ENCODE results near the gene PYGB. TPM values are rescaled to one million over a fixed set of nuclear protein-coding genes. Genes with fewer than 3 reads are reported as not detected.

PYGB gene
- total RNA-seq, 1 experiment from 2014 or later: 220 TPM

DNA sequence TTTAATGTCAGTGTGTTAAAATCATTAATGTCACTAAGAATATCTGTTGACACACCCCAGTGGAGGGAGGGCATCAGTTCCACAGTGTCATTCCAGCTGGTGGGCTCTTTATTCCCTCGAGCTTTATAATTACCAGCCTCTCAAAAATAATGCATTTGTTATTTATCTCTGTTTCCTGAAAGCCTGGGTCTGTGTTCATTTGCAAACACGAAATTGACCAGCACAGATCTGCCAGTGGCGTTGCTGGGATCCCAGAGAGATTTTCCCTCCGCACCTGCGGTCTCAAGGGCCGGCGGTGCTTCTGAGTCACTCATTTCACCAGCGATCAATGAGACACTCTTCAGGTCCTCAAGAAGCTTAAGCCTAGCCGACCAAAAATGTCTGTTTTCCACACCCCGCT is 5.7 kb upstream of the PYGB start:
- H3K27ac ChIP-seq (ENCODE audit: low read length): peak overlapping the region; percentile 55
- TF ChIP-seq, protein P1, sequence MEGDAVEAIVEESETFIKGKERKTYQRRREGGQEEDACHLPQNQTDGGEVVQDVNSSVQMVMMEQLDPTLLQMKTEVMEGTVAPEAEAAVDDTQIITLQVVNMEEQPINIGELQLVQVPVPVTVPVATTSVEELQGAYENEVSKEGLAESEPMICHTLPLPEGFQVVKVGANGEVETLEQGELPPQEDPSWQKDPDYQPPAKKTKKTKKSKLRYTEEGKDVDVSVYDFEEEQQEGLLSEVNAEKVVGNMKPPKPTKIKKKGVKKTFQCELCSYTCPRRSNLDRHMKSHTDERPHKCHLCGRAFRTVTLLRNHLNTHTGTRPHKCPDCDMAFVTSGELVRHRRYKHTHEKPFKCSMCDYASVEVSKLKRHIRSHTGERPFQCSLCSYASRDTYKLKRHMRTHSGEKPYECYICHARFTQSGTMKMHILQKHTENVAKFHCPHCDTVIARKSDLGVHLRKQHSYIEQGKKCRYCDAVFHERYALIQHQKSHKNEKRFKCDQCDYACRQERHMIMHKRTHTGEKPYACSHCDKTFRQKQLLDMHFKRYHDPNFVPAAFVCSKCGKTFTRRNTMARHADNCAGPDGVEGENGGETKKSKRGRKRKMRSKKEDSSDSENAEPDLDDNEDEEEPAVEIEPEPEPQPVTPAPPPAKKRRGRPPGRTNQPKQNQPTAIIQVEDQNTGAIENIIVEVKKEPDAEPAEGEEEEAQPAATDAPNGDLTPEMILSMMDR (IDR thresholded peaks at IDR 0.05): no peak
- TF ChIP-seq TCF7L2 (IDR thresholded peaks at IDR 0.05; ENCODE audit: low read depth, low read length) (no peak), POLR2AphosphoS5 (IDR thresholded peaks at IDR 0.05; ENCODE audit: low read depth, low read length) (no peak), SIN3A (IDR thresholded peaks at IDR 0.05; ENCODE audit: borderline replicate concordance, insufficient read depth, low read depth, low read length) (no peak)
- TF ChIP-seq, protein P2, sequence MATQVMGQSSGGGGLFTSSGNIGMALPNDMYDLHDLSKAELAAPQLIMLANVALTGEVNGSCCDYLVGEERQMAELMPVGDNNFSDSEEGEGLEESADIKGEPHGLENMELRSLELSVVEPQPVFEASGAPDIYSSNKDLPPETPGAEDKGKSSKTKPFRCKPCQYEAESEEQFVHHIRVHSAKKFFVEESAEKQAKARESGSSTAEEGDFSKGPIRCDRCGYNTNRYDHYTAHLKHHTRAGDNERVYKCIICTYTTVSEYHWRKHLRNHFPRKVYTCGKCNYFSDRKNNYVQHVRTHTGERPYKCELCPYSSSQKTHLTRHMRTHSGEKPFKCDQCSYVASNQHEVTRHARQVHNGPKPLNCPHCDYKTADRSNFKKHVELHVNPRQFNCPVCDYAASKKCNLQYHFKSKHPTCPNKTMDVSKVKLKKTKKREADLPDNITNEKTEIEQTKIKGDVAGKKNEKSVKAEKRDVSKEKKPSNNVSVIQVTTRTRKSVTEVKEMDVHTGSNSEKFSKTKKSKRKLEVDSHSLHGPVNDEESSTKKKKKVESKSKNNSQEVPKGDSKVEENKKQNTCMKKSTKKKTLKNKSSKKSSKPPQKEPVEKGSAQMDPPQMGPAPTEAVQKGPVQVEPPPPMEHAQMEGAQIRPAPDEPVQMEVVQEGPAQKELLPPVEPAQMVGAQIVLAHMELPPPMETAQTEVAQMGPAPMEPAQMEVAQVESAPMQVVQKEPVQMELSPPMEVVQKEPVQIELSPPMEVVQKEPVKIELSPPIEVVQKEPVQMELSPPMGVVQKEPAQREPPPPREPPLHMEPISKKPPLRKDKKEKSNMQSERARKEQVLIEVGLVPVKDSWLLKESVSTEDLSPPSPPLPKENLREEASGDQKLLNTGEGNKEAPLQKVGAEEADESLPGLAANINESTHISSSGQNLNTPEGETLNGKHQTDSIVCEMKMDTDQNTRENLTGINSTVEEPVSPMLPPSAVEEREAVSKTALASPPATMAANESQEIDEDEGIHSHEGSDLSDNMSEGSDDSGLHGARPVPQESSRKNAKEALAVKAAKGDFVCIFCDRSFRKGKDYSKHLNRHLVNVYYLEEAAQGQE (IDR thresholded peaks at IDR 0.05; ENCODE audit: insufficient read depth in 1 of 2, low read depth in 2 of 2, low read length in 1 of 2): no peak
- ChIA-PET POLR2A (no interaction called here), CTCF (no interaction called here)
- no peak for ATAC-seq
- DNase-seq (ENCODE audit: low read depth, low spot score): no peak
- H3K27me3 ChIP-seq (ENCODE audit: control insufficient read depth, insufficient read depth, low read length): no peaks in the 10 kb centered on the region
- intact Hi-C loops (cut with micrococcal nuclease; ENCODE audit: unreplicated experiment): no loop called here
- in situ Hi-C loops (cut with HindIII; ENCODE audit: low pct_unique_long_range_greater_than_20kb, low sequenced_read_pairs): no loop called here
- BruUV-seq (replicated peaks): no TSS peak
- no peaks in the 10 kb centered on the region for H3K36me3 ChIP-seq (ENCODE audit: control insufficient read depth, insufficient read depth, low read length)
- H3K4me3 ChIP-seq (ENCODE audit: low read depth in 2 of 2, low read length in 2 of 2): no peak overlapping the region
- no peaks in the 10 kb centered on the region; the same call in 1 of the 2 replicates for H3K9me3 ChIP-seq (ENCODE audit: control insufficient read depth, insufficient read depth, low read depth, low read length)
- peaks cover 53% of the 10 kb centered on the region for H3K4me1 ChIP-seq (ENCODE audit: control insufficient read depth, insufficient read depth, low read length)

DNA sequence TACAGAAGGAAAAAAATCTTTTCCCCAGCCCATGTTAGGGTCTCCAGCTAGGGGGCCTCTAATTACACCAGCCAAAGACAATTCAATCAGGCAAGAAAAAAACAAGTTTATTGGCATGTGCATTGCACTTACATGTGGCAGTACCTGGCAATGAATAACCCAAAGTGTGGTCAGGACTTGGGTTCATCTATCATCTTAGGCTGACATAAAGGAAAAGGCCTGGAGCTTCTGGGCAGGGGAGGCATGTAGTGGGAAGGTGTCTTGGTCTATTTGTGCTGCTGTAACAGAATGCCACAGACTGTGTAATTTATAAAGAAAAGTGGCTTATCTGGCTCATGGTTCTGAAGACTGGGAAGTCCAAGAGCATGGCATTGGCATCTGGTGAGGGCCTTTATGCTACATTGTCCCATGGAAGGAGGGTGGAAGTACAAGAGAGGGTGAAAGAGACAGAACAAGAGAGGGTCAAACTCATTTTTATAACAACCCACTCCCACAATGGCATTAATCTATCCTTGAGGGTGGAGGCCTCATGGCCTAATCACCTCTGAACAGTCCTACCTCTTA is 4.4 kb upstream of the PYGB start:
- BruUV-seq (replicated peaks): no TSS peak

More for the DNA sequence above, 4.4 kb upstream of the PYGB start:
- Histone ChIP-seq H3K27me3 (ENCODE audit: control insufficient read depth, insufficient read depth, low read length) (no peaks in the 10 kb centered on the region), H3K4me3 (ENCODE audit: low read depth in 2 of 2, low read length in 2 of 2) (no peak overlapping the region), H3K27ac (ENCODE audit: low read length) (peak overlapping the region; percentile 55), H3K4me1 (ENCODE audit: control insufficient read depth, insufficient read depth, low read length) (peaks cover 41% of the 10 kb centered on the region), H3K36me3 (ENCODE audit: control insufficient read depth, insufficient read depth, low read length) (no peaks in the 10 kb centered on the region; the same call in 1 of the 2 replicates), H3K9me3 (ENCODE audit: control insufficient read depth, insufficient read depth, low read depth, low read length) (no peaks in the 10 kb centered on the region; the same call in 1 of the 2 replicates)
- DNase-seq (ENCODE audit: low read depth, low spot score): no peak
- intact Hi-C loops (cut with micrococcal nuclease; ENCODE audit: unreplicated experiment) (no loop called here), in situ Hi-C loops (cut with HindIII; ENCODE audit: low pct_unique_long_range_greater_than_20kb, low sequenced_read_pairs) (no loop called here)
- TF ChIP-seq TCF7L2 (IDR thresholded peaks at IDR 0.05; ENCODE audit: low read depth, low read length) (no peak), SIN3A (IDR thresholded peaks at IDR 0.05; ENCODE audit: borderline replicate concordance, insufficient read depth, low read depth, low read length) (no peak), POLR2AphosphoS5 (IDR thresholded peaks at IDR 0.05; ENCODE audit: low read depth, low read length) (no peak)
- TF ChIP-seq, protein P2 (IDR thresholded peaks at IDR 0.05; ENCODE audit: insufficient read depth in 1 of 2, low read depth in 2 of 2, low read length in 1 of 2): no peak
- TF ChIP-seq, protein P1 (IDR thresholded peaks at IDR 0.05): no peak
- ChIA-PET POLR2A (no interaction called here), CTCF (no interaction called here)
- no peak for ATAC-seq

Data from Panc1 (cell line).